Measurements from ENCODE around the gene CEP112.

DNA sequence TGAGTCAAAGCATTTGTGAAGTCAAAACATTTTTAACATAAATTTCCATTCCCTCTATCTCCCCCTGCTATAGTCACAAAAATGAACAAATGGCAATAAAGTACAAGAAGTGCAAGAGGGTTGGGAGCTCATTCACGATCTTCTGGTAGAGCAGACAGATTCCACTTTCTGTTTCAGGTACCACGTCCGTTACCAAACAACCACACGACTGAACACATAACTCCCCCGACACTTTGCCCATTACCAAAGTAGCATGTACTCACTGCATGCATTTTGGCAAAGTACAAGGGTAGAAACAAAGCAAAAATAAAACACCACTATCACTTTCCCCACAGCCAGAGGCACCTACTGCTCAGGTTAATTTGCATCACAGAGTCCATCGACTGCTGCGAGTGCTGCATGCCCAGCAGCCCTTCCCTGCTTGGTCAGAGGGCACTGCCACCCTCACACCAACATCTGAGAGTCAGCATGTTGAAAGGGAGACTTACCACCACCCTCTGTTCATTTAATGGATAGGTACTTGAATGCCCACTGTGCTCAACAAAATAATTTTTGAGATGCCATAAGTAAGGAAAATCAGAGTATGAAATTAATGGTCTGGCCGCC is 480.2 kb downstream of the CEP112 start:
- TF ChIP-seq, protein P1, sequence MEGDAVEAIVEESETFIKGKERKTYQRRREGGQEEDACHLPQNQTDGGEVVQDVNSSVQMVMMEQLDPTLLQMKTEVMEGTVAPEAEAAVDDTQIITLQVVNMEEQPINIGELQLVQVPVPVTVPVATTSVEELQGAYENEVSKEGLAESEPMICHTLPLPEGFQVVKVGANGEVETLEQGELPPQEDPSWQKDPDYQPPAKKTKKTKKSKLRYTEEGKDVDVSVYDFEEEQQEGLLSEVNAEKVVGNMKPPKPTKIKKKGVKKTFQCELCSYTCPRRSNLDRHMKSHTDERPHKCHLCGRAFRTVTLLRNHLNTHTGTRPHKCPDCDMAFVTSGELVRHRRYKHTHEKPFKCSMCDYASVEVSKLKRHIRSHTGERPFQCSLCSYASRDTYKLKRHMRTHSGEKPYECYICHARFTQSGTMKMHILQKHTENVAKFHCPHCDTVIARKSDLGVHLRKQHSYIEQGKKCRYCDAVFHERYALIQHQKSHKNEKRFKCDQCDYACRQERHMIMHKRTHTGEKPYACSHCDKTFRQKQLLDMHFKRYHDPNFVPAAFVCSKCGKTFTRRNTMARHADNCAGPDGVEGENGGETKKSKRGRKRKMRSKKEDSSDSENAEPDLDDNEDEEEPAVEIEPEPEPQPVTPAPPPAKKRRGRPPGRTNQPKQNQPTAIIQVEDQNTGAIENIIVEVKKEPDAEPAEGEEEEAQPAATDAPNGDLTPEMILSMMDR (IDR thresholded peaks at IDR 0.05) = no peak
- TF ChIP-seq EZH2 (IDR thresholded peaks at IDR 0.05) = no peak
- TF ChIP-seq EZH2phosphoT487 (IDR thresholded peaks at IDR 0.05) = no peak

Data from neural progenitor cell (in vitro differentiated cells).